GM12878 (cell line): Measurements from ENCODE around the gene ARHGAP45. TPM values are rescaled to one million over a fixed set of nuclear protein-coding genes. Genes with fewer than 3 reads are reported as not detected.

Source experiments
- CBX5 ChIP-seq: sonication (generic); IDR thresholded peaks from 2 replicates; pipeline ENCODE4 v1.6.1; 2016; ENCODE audit warnings: low read depth, moderate library complexity, mild to moderate bottlenecking, inconsistent platforms
- CHD2 ChIP-seq: IDR thresholded peaks from 2 replicates; pipeline ENCODE4 v1.6.1; 2011; ENCODE audit warnings: low read depth, low read length, improper control_type of control experiment, borderline replicate concordance
- CREB1 ChIP-seq: IDR thresholded peaks from 2 replicates; pipeline ENCODE4 v1.6.1; 2012; ENCODE audit warnings: low read depth, mild to moderate bottlenecking, inconsistent platforms
- CREM ChIP-seq: IDR thresholded peaks from 2 replicates; pipeline ENCODE4 v1.6.1; 2014; ENCODE audit warnings: antibody characterized with exemption, low read depth
- DPF2 ChIP-seq: fragments of 450-650 bp; IDR thresholded peaks from 2 replicates; pipeline ENCODE4 v1.6.1; 2017; ENCODE audit warnings: mild to moderate bottlenecking
- E4F1 ChIP-seq: fragments of 450-650 bp; IDR thresholded peaks from 2 replicates; pipeline ENCODE4 v1.6.1; 2018; ENCODE audit warnings: borderline replicate concordance, mild to moderate bottlenecking; ENCODE audit not compliant: partially characterized antibody
- MEF2A ChIP-seq: IDR thresholded peaks from 2 replicates; pipeline ENCODE4 v1.6.1; 2011; ENCODE audit warnings: low read depth, mild to moderate bottlenecking, low read length, moderate library complexity; ENCODE audit not compliant: insufficient read depth
- MTA3 ChIP-seq: IDR thresholded peaks from 2 replicates; pipeline ENCODE4 v1.6.1; 2012; ENCODE audit warnings: low read length, inconsistent platforms, borderline replicate concordance
- NFYB ChIP-seq: IDR thresholded peaks from 2 replicates; pipeline ENCODE4 v1.6.1; 2011; ENCODE audit warnings: low read depth, mild to moderate bottlenecking, low read length, improper control_type of control experiment, moderate library complexity; ENCODE audit not compliant: insufficient read depth
- NR2C1 ChIP-seq: fragments of 450-650 bp; IDR thresholded peaks from 2 replicates; pipeline ENCODE4 v1.6.1; 2017; ENCODE audit warnings: antibody characterized with exemption, mild to moderate bottlenecking, moderate library complexity
- NR2F1 ChIP-seq: fragments of 450-650 bp; conservative IDR thresholded peaks from 2 replicates; pipeline ENCODE4 v1.6.1; 2017; ENCODE audit warnings: mild to moderate bottlenecking
- PAX5 ChIP-seq: IDR thresholded peaks from 2 replicates; pipeline ENCODE4 v1.6.1; 2011; ENCODE audit warnings: low read depth, low read length, borderline replicate concordance
- POLR2A ChIP-seq: IDR thresholded peaks from 2 replicates; pipeline ENCODE4 v1.6.1; 2011; ENCODE audit warnings: low read depth, mild to moderate bottlenecking, low read length
- RCOR1 ChIP-seq: conservative IDR thresholded peaks from 2 replicates; pipeline ENCODE4 v1.6.1; 2012; ENCODE audit warnings: low read depth, low read length, improper control_type of control experiment
- REST ChIP-seq: IDR thresholded peaks from 2 replicates; pipeline ENCODE4 v1.6.1; 2012; ENCODE audit warnings: mild to moderate bottlenecking, low read depth, low read length
- SUPT20H ChIP-seq: IDR thresholded peaks from 2 replicates; pipeline ENCODE4 v1.6.1; 2011; ENCODE audit warnings: low read depth, mild to moderate bottlenecking, low read length, moderate library complexity, borderline replicate concordance; ENCODE audit not compliant: control insufficient read depth
- WRNIP1 ChIP-seq: IDR thresholded peaks from 2 replicates; pipeline ENCODE4 v1.6.1; 2011; ENCODE audit warnings: low read depth, low read length, improper control_type of control experiment, borderline replicate concordance
- ZNF687 ChIP-seq: fragments of 450-650 bp; IDR thresholded peaks from 2 replicates; pipeline ENCODE4 v1.6.1; 2017; ENCODE audit warnings: mild to moderate bottlenecking, moderate library complexity
- polyA plus RNA-seq, 11 experiments: library from polyadenylated mRNA; depleted of rRNA in 4 of 11; unstranded in 6 of 11; stranded (reverse) in 5 of 11; fragments of >200 nt; fragmentation: Nextera tagmentation in 4 of 11; fragmentation: Illumina TruSeq in 1 of 11; extraction: Ambion mirVana in 4 of 11; extraction: Trizol in 1 of 11; gene quantifications; 1 replicate in 1 of 11; 2 replicates in 10 of 11; pipeline versions ENCODE4 v1.2.1 to v1.2.3, GENCODE V29; 2011 to 2016; ENCODE audit warnings: inconsistent platforms in 2 of 11, missing spikeins in 2 of 11, low read depth in 1 of 11
- total RNA-seq, 4 experiments: library from RNA; depleted of rRNA in 3 of 4; stranded (reverse); fragments of >200 nt in 3 of 4; fragmentation: Illumina TruSeq in 1 of 4; extraction: Trizol in 1 of 4; gene quantifications; 2 replicates each; pipeline versions ENCODE4 v1.2.1 to v1.2.3, GENCODE V29; 2013 to 2021
- TF ChIP-seq, protein P1 (sequence below): IDR thresholded peaks from 2 replicates; pipeline ENCODE4 v1.6.1; 2011; ENCODE audit warnings: borderline replicate concordance, low read depth, mild to moderate bottlenecking, moderate library complexity, low read length; ENCODE audit not compliant: insufficient read depth, poor library complexity, severe bottlenecking

The ARHGAP45 gene
- total and polyA plus RNA-seq, 10 of the 15 experiments (the other 5 are each of a cell fraction or from before 2014, with no cell fraction given): 1.4 to 151 (median 59.9) TPM

DNA sequence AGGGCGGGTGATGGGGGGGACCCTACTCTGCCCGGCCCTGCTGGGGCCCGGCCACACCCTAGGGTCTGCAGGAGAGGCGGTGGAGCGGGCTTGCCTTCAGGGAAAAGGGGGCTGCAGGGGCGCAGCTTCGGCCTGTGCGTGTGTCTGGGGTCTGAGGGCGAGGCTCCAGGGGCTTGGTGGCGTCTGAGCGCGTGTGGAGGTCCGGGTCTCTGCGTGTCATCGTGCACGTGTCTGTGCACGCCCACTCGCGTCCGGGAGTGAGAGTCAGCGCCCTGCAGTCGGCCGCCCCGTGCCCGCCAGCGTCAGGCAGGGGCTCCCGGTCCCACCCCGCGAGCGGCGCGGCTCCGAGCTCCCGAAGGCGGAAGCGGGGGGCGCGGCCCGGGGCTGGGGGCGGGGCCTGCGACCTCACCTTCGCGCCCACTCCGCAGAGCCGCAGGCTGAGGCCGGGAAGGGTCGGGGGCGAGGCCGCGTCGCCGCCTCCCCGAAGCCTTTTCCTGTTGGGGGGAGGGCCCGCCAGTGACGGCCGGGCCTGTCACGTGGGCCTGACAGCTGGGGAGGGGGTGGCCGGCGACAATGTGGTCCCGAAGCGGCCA is at the start of gene ARHGAP45 (continued):
- TF ChIP-seq E4F1 (no peak), WRNIP1 (no peak), NR2C1 (no peak), PAX5 (no peak), POLR2A (peak; percentile 69), CHD2 (no peak), NFYB (no peak), NR2F1 (peak; percentile 79), MTA3 (no peak), SUPT20H (no peak), DPF2 (peak; percentile 79; the same call in 1 of the 2 replicates), CREM (no peak), REST (no peak), ZNF687 (no peak; the same call in 1 of the 2 replicates), RCOR1 (no peak), CBX5 (no peak), CREB1 (peak; percentile 18; the same call in 1 of the 2 replicates), MEF2A (0 out of 2 replicates have a peak, but pooled peaks have one; percentile 11)
- TF ChIP-seq, protein P1, sequence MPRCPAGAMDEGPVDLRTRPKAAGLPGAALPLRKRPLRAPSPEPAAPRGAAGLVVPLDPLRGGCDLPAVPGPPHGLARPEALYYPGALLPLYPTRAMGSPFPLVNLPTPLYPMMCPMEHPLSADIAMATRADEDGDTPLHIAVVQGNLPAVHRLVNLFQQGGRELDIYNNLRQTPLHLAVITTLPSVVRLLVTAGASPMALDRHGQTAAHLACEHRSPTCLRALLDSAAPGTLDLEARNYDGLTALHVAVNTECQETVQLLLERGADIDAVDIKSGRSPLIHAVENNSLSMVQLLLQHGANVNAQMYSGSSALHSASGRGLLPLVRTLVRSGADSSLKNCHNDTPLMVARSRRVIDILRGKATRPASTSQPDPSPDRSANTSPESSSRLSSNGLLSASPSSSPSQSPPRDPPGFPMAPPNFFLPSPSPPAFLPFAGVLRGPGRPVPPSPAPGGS: peak; percentile 8
